NT2/D1 (cell line): Measurements from ENCODE around the gene PDE11A.

Experiments
- SUZ12 ChIP-seq: IDR thresholded peaks from 2 replicates; pipeline ENCODE4 v1.6.1; 2011; ENCODE audit not compliant: insufficient read length, insufficient read depth; ENCODE audit errors: extremely low read depth
- YY1 ChIP-seq: IDR thresholded peaks from 2 replicates; pipeline ENCODE4 v1.6.1; 2011; ENCODE audit not compliant: insufficient read length, insufficient read depth
- ZNF274 ChIP-seq: IDR thresholded peaks from 2 replicates; pipeline ENCODE4 v1.6.1; 2011; ENCODE audit warnings: mild to moderate bottlenecking, low read depth, low read length

DNA sequence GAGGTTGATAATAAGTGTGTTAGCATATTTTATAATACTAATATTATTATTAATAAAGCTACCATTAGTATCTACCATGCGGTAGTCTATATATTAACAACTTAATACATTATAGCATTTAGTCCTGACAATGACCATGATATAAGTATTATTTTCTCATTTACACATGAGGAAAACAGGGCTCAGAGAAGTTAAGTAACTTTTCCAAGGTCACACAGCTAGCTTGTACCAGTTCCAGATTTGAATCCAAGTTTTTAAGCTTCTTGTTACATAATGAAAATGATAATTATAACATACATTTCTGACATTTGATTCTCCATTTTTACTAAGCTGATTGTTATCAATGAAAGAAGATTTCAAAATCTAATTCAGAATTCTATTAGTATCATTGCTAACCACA, 369.4 kb downstream of the PDE11A start:
- TF ChIP-seq SUZ12 (no peak), YY1 (no peak), ZNF274 (no peak)
